ENCODE measurements around the gene KANK4.

The KANK4 gene

DNA sequence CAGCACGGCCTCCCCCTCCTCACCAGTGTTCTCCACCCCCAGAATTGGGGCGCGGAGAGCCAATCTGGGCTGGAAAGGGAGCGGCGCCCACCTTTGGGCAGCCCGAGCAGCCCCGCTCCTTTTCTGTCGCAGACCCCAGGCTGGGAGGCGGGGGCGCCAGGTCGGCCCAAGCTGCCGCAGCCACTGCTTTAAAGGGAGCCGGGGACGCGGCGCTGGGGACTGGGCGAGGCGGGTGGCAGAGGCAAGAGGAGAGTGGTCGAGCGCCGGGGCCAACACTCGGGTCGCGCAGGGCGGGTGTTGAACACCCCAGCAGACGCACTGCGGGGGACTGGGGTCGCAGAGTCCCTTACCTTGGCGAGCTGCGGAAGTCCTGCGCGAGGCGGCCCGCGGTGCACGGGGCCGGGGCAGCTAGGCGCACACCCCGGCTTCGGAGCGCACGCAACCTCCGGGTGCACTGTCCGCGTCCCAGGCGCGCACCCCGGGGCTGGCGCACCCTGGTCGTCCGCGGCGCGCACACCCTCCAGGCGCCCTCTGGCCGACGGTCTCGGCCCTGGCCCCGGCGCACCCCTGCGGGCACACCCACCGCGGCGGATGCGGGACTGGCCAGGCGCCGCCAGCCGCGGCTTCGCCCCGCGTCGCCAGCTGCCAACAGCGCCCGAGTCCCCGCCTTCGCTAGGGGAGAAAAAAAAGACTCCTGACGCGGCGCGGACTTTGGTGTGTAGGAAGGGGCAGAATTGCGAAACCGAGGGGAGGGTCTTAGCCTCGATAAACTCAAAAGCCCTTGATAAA lies at the start of gene KANK4:
Gene KANK4 (minus strand): TSS at position 679 of the 789 bp plus-strand sequence. CDS start 37,870 bp downstream, outside the sequence.
- DNase-seq (ENCODE audit: extremely low read depth, low read depth) = no peak
- TF ChIP-seq, protein P1, sequence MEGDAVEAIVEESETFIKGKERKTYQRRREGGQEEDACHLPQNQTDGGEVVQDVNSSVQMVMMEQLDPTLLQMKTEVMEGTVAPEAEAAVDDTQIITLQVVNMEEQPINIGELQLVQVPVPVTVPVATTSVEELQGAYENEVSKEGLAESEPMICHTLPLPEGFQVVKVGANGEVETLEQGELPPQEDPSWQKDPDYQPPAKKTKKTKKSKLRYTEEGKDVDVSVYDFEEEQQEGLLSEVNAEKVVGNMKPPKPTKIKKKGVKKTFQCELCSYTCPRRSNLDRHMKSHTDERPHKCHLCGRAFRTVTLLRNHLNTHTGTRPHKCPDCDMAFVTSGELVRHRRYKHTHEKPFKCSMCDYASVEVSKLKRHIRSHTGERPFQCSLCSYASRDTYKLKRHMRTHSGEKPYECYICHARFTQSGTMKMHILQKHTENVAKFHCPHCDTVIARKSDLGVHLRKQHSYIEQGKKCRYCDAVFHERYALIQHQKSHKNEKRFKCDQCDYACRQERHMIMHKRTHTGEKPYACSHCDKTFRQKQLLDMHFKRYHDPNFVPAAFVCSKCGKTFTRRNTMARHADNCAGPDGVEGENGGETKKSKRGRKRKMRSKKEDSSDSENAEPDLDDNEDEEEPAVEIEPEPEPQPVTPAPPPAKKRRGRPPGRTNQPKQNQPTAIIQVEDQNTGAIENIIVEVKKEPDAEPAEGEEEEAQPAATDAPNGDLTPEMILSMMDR (IDR thresholded peaks at IDR 0.05; ENCODE audit: low read depth, low read length) = no peak

DNA sequence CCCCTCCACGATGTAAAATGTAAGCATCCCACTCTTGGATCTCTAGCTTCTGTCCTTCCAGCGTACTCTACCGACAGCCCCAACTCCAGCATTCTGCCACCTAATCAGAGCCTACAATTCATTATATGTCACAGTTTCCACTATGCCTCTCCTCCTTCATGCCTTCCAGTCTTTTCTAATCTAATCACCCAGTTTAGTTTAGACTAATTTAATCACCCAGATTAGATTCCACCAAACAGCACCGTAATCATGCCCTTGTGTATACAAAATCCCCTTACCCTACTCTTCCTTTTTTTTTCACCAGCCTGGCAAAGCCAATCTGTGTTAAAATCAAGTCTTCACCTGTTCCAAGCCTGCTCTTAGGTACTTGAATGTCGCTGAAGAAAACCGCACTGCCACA lies 49.8 kb upstream of the KANK4 start:
- TF ChIP-seq, protein P1 (IDR thresholded peaks at IDR 0.05; ENCODE audit: low read depth, low read length) = no peak
- DNase-seq (ENCODE audit: extremely low read depth, low read depth) = no peak

DNA sequence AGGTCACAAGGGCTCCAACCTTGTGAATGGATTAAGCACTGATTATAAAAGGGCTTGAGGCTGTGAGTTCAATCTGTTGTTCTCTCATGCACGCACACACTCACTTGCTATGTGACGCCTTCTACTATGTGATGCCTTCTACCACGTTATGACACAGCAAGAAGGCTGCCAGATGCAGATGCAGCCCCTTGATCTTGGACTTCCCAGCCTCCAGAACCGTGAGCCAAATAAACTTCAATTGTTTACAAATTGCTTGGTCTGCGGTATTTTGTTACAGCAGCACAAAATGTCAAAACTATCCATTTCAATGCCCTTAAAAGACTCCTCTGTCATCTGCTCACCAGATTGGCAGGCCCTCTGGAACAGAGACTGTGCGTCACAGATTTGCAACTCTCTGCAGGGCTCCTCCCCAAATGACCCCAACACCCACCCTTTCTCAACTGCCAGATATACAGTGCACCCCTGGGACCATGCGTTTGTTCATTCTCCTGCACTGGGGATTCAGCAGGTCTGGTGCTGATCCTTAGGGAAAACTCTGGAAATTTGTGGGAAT lies 47.8 kb upstream of the KANK4 start:
- no peak for DNase-seq (ENCODE audit: extremely low read depth, low read depth)
- TF ChIP-seq, protein P1 (IDR thresholded peaks at IDR 0.05; ENCODE audit: low read depth, low read length) = no peak

DNA sequence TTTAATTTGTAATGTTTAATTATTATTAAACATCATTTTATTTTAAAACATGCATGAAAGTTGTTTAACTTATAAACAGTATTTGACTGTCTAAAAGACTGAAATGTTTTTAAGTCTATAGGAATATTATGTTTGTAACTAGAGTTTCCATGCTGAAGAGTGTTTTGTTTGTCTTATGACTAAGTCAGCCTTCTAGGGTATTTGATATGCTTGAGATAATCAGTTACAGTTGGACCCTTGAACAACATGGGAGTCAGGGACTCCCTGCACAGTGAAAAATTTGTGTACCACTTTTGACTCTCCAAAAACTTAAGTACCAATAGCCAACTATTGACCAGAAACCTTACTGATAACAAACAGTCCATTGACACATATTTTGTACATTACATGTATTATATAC lies 45.5 kb upstream of the KANK4 start:
- no peak for DNase-seq (ENCODE audit: extremely low read depth, low read depth)
- TF ChIP-seq, protein P1 (IDR thresholded peaks at IDR 0.05; ENCODE audit: low read depth, low read length) = no peak

DNA sequence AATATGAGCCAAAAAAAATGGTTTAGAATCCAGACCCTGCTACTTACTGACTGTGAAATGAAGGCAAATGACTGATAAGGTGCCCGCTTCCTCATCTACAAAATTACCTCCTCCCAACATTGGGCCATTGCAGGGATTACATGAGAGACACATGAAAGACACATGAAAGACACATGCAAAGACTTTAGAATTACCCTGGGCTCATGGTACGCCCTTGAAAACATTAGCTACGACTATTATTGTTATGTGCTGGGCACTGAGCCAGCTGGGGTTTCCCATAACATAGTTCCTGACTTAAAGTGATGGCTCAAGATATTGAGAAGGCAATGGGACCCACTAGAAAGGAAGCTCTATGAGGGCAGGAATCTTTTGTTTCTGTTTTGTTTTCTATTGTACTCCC lies 43.7 kb upstream of the KANK4 start:
- DNase-seq (ENCODE audit: extremely low read depth, low read depth) = no peak
- TF ChIP-seq, protein P1 (IDR thresholded peaks at IDR 0.05; ENCODE audit: low read depth, low read length) = no peak

DNA sequence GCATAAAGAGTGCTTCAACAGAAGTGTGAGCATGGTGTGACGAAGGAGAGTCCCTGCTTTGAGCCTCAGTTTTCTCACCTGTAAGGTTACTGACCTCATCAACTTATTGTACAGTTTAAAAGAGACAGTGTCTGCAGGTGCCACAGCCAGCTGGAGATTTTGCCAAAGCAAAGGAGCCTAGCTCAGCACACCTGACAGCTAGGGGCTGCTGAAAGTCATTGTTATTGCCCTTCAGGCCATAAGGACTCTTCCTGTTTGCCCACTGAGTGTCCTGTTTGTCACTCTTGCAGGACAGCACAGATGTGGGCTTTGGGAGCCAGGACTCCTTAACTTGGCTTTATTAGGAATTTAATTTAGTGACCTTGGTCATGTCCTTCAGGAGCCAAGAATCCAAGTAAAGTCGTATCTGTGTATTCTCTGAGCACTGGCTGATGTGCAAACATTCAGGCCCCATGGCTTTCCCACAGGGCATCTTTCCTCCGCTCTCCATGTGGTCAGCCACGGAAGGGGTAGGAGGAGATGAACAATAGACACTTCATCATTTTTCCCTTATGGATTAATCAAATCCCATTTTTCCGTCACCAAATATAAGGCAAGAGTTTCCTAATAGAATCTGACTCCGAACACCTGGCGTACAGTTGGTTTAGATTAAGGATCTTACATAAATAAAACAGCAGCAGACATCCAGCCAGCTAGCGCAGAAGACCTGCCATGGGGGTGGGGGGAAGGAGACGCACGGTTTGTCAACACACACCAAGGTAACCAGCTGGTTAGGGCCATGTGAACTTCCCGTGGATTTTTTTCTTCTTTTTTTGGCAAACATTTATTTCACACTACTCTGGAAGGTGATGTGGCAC lies 43.1 kb upstream of the KANK4 start:
- DNase-seq (ENCODE audit: extremely low read depth, low read depth) = no peak

More for the DNA sequence above, 43.1 kb upstream of the KANK4 start:
- TF ChIP-seq, protein P1 (IDR thresholded peaks at IDR 0.05; ENCODE audit: low read depth, low read length) = no peak
